Measurements from ENCODE around the gene CCDC86.

The CCDC86 gene

DNA sequence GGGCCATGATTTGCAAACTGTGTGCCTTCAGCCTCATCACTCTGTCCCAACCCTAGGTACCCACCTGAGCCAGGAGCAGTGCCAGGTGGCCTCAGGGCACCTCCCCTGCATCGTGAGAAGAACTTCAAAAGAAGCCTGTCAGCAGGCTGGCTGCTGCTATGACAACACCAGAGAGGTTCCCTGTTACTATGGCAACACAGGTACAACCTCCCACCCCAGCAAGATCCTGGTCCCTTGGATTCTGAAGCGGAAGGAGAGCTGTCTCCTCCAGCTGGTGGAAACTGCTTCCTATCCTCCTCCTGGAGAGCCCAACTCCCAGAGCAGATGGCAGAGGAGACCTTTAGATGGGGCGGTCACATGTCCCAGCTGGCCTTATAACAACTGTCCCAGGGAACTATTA is 28.4 kb downstream of the CCDC86 start:
- no peak for DNase-seq
- no peaks in the 10 kb centered on the region for H3K27me3 ChIP-seq (replicated peaks; ENCODE audit: control insufficient read depth, insufficient read depth, low read length, poor library complexity, severe bottlenecking)

DNA sequence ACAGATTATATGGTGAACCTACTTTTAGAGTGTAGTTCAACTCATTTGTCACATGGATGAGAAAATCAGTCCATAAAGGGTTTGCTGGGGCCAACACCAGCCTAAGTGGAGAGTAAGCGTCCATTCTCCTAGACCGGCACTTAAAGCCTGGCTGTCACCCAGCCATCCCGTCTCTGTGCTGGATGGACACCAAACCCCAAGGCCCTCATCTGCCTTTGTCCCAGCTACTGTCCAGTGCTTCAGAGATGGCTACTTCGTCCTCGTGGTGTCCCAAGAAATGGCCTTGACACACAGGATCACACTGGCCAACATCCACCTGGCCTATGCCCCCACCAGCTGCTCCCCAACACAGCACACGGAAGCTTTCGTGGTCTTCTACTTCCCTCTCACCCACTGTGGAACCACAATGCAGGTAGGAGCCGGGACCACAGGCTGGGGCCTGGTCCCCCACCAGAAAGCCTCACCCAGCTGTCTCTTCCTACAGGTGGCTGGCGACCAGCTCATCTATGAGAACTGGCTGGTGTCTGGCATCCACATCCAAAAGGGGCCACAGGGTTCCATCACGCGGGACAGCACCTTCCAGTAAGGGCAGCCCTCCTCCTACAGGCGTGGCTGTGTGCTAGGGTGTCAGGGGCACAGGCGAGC is 28.9 kb downstream of the CCDC86 start:
- Histone ChIP-seq H3K4me3 (ENCODE audit: insufficient read depth, low read depth, low read length, poor library complexity, severe bottlenecking) (no peak overlapping the region), H3K27ac (ENCODE audit: insufficient read depth, low read length, poor library complexity, severe bottlenecking) (no peak overlapping the region), H3K27me3 (replicated peaks; ENCODE audit: control insufficient read depth, insufficient read depth, low read length, poor library complexity, severe bottlenecking) (no peaks in the 10 kb centered on the region), H3K9me3 (ENCODE audit: control insufficient read depth, low read length) (no peaks in the 10 kb centered on the region), H3K36me3 (ENCODE audit: control insufficient read depth, insufficient read depth, low read length) (no peaks in the 10 kb centered on the region), H3K4me1 (ENCODE audit: control insufficient read depth, insufficient read depth, low read length, poor library complexity, severe bottlenecking) (no peaks in the 10 kb centered on the region)
- no peak for DNase-seq

More for the DNA sequence above, 28.4 kb downstream of the CCDC86 start:
- H3K36me3 ChIP-seq (ENCODE audit: control insufficient read depth, insufficient read depth, low read length), result no peaks in the 10 kb centered on the region
- no peaks in the 10 kb centered on the region for H3K9me3 ChIP-seq (ENCODE audit: control insufficient read depth, low read length)
- H3K27ac ChIP-seq (ENCODE audit: insufficient read depth, low read length, poor library complexity, severe bottlenecking), result no peak overlapping the region
- H3K4me1 ChIP-seq (ENCODE audit: control insufficient read depth, insufficient read depth, low read length, poor library complexity, severe bottlenecking), result no peaks in the 10 kb centered on the region
- H3K4me3 ChIP-seq (ENCODE audit: insufficient read depth, low read depth, low read length, poor library complexity, severe bottlenecking), result no peak overlapping the region

- no peak overlapping the region for H3K27ac ChIP-seq (ENCODE audit: insufficient read depth, low read length, poor library complexity, severe bottlenecking)
These were observed 29.6 kb downstream of the CCDC86 start for GRCh38 chr11:60871378-60872061.

GRCh38 chr11:60872124-60872960 is 30.4 kb downstream of the CCDC86 start:
- no peaks in the 10 kb centered on the region for H3K27me3 ChIP-seq (replicated peaks; ENCODE audit: control insufficient read depth, insufficient read depth, low read length, poor library complexity, severe bottlenecking)
- no peak for DNase-seq
- H3K4me3 ChIP-seq (ENCODE audit: insufficient read depth, low read depth, low read length, poor library complexity, severe bottlenecking), result no peak overlapping the region
- H3K4me1 ChIP-seq (ENCODE audit: control insufficient read depth, insufficient read depth, low read length, poor library complexity, severe bottlenecking), result no peaks in the 10 kb centered on the region
- H3K36me3 ChIP-seq (ENCODE audit: control insufficient read depth, insufficient read depth, low read length), result no peaks in the 10 kb centered on the region
- no peak overlapping the region for H3K27ac ChIP-seq (ENCODE audit: insufficient read depth, low read length, poor library complexity, severe bottlenecking)
- H3K9me3 ChIP-seq (ENCODE audit: control insufficient read depth, low read length), result no peaks in the 10 kb centered on the region

More at GRCh38 chr11:60871378-60872061, 29.6 kb downstream of the CCDC86 start:
- Histone ChIP-seq H3K27me3 (replicated peaks; ENCODE audit: control insufficient read depth, insufficient read depth, low read length, poor library complexity, severe bottlenecking) (no peaks in the 10 kb centered on the region), H3K4me1 (ENCODE audit: control insufficient read depth, insufficient read depth, low read length, poor library complexity, severe bottlenecking) (no peaks in the 10 kb centered on the region), H3K36me3 (ENCODE audit: control insufficient read depth, insufficient read depth, low read length) (no peaks in the 10 kb centered on the region), H3K9me3 (ENCODE audit: control insufficient read depth, low read length) (no peaks in the 10 kb centered on the region), H3K4me3 (ENCODE audit: insufficient read depth, low read depth, low read length, poor library complexity, severe bottlenecking) (no peak overlapping the region)
- DNase-seq, result no peak

DNA sequence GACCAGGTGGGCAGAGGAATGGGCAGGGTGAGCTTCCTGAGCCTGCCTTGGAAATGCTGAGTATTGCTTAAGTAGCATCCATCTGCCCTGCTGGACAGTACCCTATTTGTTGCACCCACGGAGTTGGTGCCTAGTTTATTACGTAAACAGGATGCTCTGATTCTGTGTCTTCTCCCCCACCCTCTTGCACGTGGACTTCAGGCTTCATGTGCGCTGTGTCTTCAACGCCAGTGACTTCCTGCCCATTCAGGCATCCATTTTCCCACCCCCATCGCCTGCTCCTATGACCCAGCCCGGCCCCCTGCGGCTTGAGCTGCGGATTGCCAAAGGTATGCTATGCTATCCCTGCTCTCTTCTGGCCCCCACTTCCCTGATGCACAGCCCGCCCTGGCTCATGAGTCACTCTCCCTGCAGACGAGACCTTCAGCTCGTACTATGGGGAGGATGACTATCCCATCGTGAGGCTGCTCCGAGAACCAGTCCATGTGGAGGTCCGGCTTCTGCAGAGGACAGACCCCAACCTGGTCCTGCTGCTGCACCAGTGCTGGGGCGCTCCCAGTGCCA is 31.1 kb downstream of the CCDC86 start:
- Histone ChIP-seq H3K4me3 (ENCODE audit: insufficient read depth, low read depth, low read length, poor library complexity, severe bottlenecking) (no peak overlapping the region), H3K36me3 (ENCODE audit: control insufficient read depth, insufficient read depth, low read length) (no peaks in the 10 kb centered on the region), H3K27me3 (replicated peaks; ENCODE audit: control insufficient read depth, insufficient read depth, low read length, poor library complexity, severe bottlenecking) (no peaks in the 10 kb centered on the region), H3K27ac (ENCODE audit: insufficient read depth, low read length, poor library complexity, severe bottlenecking) (no peak overlapping the region), H3K9me3 (ENCODE audit: control insufficient read depth, low read length) (no peaks in the 10 kb centered on the region), H3K4me1 (ENCODE audit: control insufficient read depth, insufficient read depth, low read length, poor library complexity, severe bottlenecking) (no peaks in the 10 kb centered on the region)
- no peak for DNase-seq

- Histone ChIP-seq H3K36me3 (ENCODE audit: control insufficient read depth, insufficient read depth, low read length) (peaks cover 2% of the 10 kb centered on the region), H3K27ac (ENCODE audit: insufficient read depth, low read length, poor library complexity, severe bottlenecking) (no peak overlapping the region), H3K4me1 (ENCODE audit: control insufficient read depth, insufficient read depth, low read length, poor library complexity, severe bottlenecking) (no peaks in the 10 kb centered on the region), H3K27me3 (replicated peaks; ENCODE audit: control insufficient read depth, insufficient read depth, low read length, poor library complexity, severe bottlenecking) (no peaks in the 10 kb centered on the region), H3K9me3 (ENCODE audit: control insufficient read depth, low read length) (no peaks in the 10 kb centered on the region), H3K4me3 (ENCODE audit: insufficient read depth, low read depth, low read length, poor library complexity, severe bottlenecking) (no peak overlapping the region)
- no peak for DNase-seq
These were observed 31.6 kb downstream of the CCDC86 start for GRCh38 chr11:60873533-60873932.

DNA sequence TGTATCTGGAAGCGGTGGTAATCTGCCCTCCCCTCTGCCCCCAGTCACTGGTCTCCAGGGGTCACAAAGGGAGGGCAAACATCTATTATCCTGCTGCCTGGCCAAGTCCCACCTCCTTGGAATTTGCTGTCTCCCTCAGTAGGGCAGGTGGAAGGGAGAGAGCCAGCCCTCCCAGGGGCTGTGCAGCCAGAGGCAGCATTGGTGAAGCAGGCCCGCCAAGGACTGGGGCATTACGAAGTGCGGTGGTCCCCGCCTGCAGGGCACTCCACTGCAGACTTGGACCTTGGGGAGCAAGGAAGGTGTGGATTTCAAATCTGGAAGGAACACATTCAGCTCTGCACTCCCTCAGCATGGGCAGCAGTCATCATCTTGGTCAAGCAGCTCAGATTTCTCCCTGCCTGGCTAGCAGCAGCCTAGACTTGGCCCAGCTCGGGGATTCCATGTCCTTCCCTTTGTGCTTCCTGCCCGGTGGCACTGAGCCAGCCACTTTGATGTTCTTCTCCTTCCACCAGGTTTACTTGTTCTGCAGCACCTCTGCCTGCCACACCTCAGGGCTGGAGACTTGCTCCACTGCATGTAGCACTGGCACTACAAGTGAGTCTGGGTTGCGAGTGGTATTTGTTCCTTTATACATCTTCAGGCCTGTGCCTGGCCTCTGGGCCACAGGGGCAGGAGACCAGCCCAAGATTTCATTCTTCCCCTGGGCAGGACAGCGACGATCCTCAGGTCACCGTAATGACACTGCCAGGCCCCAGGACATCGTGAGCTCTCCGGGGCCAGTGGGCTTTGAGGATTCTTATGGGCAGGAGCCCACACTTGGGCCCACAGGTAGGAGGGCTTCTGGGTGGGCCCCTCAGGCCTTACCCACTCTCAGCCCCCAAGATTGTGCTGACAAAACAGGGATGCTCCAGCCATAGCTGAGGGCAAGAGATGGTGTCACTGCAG is 32.8 kb downstream of the CCDC86 start:
- DNase-seq, result no peak
- Histone ChIP-seq H3K4me1 (ENCODE audit: control insufficient read depth, insufficient read depth, low read length, poor library complexity, severe bottlenecking) (no peaks in the 10 kb centered on the region), H3K27me3 (replicated peaks; ENCODE audit: control insufficient read depth, insufficient read depth, low read length, poor library complexity, severe bottlenecking) (no peaks in the 10 kb centered on the region), H3K27ac (ENCODE audit: insufficient read depth, low read length, poor library complexity, severe bottlenecking) (no peak overlapping the region), H3K36me3 (ENCODE audit: control insufficient read depth, insufficient read depth, low read length) (peaks cover 11% of the 10 kb centered on the region), H3K4me3 (ENCODE audit: insufficient read depth, low read depth, low read length, poor library complexity, severe bottlenecking) (no peak overlapping the region), H3K9me3 (ENCODE audit: control insufficient read depth, low read length) (no peaks in the 10 kb centered on the region)

DNA sequence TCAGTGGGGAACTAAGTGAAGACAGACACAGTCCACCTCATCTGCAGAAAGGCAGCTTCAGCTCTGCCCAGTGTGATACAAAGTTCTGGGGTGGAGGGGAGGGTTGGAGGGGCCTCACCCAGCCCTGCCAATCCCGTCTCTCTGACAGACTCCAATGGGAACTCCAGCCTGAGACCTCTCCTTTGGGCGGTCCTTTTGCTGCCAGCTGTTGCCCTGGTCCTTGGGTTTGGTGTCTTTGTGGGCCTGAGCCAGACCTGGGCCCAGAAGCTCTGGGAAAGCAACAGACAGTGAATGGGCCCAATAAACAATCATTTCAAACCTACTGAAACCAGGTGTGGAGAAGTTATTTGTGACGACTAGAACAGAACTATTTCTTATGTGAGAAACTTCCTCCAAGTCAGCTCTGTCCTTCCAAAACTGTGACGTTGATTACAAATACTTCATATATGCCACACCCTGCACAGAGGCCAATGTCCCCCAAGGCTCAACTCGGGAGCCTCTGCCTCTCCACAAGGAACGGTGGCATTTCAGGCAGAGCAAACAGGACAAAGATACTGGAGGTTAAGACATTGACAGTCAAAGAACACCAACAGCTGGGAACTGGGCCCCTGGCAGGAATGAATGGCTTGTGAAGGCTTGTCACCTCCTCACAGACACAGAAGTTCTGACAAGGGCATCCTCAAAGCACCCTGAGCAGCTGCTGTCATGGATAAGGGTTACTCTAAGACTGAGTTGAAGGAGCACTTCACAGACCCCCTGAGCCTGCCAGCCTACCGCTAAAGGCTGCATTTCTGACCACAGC is 33.7 kb downstream of the CCDC86 start:
- no peak for DNase-seq
- H3K9me3 ChIP-seq (ENCODE audit: control insufficient read depth, low read length), result no peaks in the 10 kb centered on the region
- H3K27me3 ChIP-seq (replicated peaks; ENCODE audit: control insufficient read depth, insufficient read depth, low read length, poor library complexity, severe bottlenecking), result no peaks in the 10 kb centered on the region
- H3K36me3 ChIP-seq (ENCODE audit: control insufficient read depth, insufficient read depth, low read length), result peaks cover 16% of the 10 kb centered on the region
- no peak overlapping the region for H3K4me3 ChIP-seq (ENCODE audit: insufficient read depth, low read depth, low read length, poor library complexity, severe bottlenecking)
- no peaks in the 10 kb centered on the region for H3K4me1 ChIP-seq (ENCODE audit: control insufficient read depth, insufficient read depth, low read length, poor library complexity, severe bottlenecking)
- H3K27ac ChIP-seq (ENCODE audit: insufficient read depth, low read length, poor library complexity, severe bottlenecking), result no peak overlapping the region

DNA sequence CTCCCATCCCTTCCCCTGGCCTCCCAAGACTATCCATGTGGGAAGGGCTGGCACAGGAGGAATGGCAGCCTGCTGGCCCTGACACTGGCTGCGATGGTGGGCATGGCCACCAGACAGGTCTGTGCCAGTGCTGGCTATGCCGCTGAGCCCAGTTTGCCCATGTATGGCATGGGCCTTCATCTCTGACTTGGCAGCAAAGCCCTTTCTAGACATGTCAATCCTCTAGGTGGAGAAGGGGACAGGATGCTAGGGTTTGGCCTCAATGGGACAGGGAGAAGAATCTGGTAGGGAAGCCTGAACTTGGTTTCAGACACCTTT is 34.2 kb downstream of the CCDC86 start:
- Histone ChIP-seq H3K4me1 (ENCODE audit: control insufficient read depth, insufficient read depth, low read length, poor library complexity, severe bottlenecking) (no peaks in the 10 kb centered on the region), H3K27ac (ENCODE audit: insufficient read depth, low read length, poor library complexity, severe bottlenecking) (no peak overlapping the region), H3K9me3 (ENCODE audit: control insufficient read depth, low read length) (no peaks in the 10 kb centered on the region), H3K4me3 (ENCODE audit: insufficient read depth, low read depth, low read length, poor library complexity, severe bottlenecking) (no peak overlapping the region), H3K27me3 (replicated peaks; ENCODE audit: control insufficient read depth, insufficient read depth, low read length, poor library complexity, severe bottlenecking) (no peaks in the 10 kb centered on the region), H3K36me3 (ENCODE audit: control insufficient read depth, insufficient read depth, low read length) (peaks cover 16% of the 10 kb centered on the region)
- no peak for DNase-seq

Data from effector memory CD4-positive, alpha-beta T cell (primary cell).